ENCODE results near the gene PDXK. TPM values are rescaled to one million over a fixed set of nuclear protein-coding genes. Genes with fewer than 3 reads are reported as not detected.
"Not testable (repeated sequence)": the region's sequence is repeated elsewhere in the genome, so short reads cannot be mapped to it uniquely, and the experiment has no call there.

Gene PDXK
- polyA plus RNA-seq (ENCODE audit: insufficient read length in 3 of 3), result 100 to 1,000 TPM in 1 of 3 donors, 10 to 100 TPM in 2; 67.8 to 104 (median 70.2) TPM
- long read RNA-seq, donor 1, full-length matches to known transcripts, result 4 of 10 reads
- long read RNA-seq, donor 1, partial matches to known transcripts, result 6 of 10 reads
- long read RNA-seq, donor 1, other reads (novel, unspliced or antisense), result 0 of 10 reads
- long read RNA-seq, donor 2, full-length matches to known transcripts, result 11 of 22 reads
- long read RNA-seq, donor 2, partial matches to known transcripts, result 11 of 22 reads
- long read RNA-seq, donor 2, other reads (novel, unspliced or antisense), result 0 of 22 reads
- long read RNA-seq, donor 3, full-length matches to known transcripts, result 27 of 59 reads
- long read RNA-seq, donor 3, partial matches to known transcripts, result 32 of 59 reads
- long read RNA-seq, donor 3, other reads (novel, unspliced or antisense), result 0 of 59 reads
- long read RNA-seq, donor 4, full-length matches to known transcripts, result 11 of 41 reads
- long read RNA-seq, donor 4, partial matches to known transcripts, result 30 of 41 reads
- long read RNA-seq, donor 4, other reads (novel, unspliced or antisense), result 0 of 41 reads
- long read RNA-seq, donor 5, full-length matches to known transcripts, result 35 of 208 reads
- long read RNA-seq, donor 5, partial matches to known transcripts, result 173 of 208 reads
- long read RNA-seq, donor 5, other reads (novel, unspliced or antisense), result 0 of 208 reads
- long read RNA-seq, donor 6, full-length matches to known transcripts, result 7 of 22 reads
- long read RNA-seq, donor 6, partial matches to known transcripts, result 15 of 22 reads
- long read RNA-seq, donor 6, other reads (novel, unspliced or antisense), result 0 of 22 reads
- long read RNA-seq, donor 7, full-length matches to known transcripts, result 14 of 36 reads
- long read RNA-seq, donor 7, partial matches to known transcripts, result 22 of 36 reads
- long read RNA-seq, donor 7, other reads (novel, unspliced or antisense), result 0 of 36 reads
- long read RNA-seq, donor 8, full-length matches to known transcripts, result 20 of 61 reads
- long read RNA-seq, donor 8, partial matches to known transcripts, result 41 of 61 reads
- long read RNA-seq, donor 8, other reads (novel, unspliced or antisense), result 0 of 61 reads
- long read RNA-seq, donor 9, full-length matches to known transcripts, result 16 of 45 reads
- long read RNA-seq, donor 9, partial matches to known transcripts, result 29 of 45 reads
- long read RNA-seq, donor 9, other reads (novel, unspliced or antisense), result 0 of 45 reads
- long read RNA-seq, donor 10, full-length matches to known transcripts, result 13 of 33 reads
- long read RNA-seq, donor 10, partial matches to known transcripts, result 20 of 33 reads
- long read RNA-seq, donor 10, other reads (novel, unspliced or antisense), result 0 of 33 reads
- long read RNA-seq, donor 11, full-length matches to known transcripts, result 14 of 37 reads
- long read RNA-seq, donor 11, partial matches to known transcripts, result 23 of 37 reads
- long read RNA-seq, donor 11, other reads (novel, unspliced or antisense), result 0 of 37 reads
- long read RNA-seq, donor 12, full-length matches to known transcripts, result 7 of 21 reads
- long read RNA-seq, donor 12, partial matches to known transcripts, result 14 of 21 reads
- long read RNA-seq, donor 12, other reads (novel, unspliced or antisense), result 0 of 21 reads
- long read RNA-seq, donor 13, full-length matches to known transcripts, result 42 of 64 reads
- long read RNA-seq, donor 13, partial matches to known transcripts, result 22 of 64 reads
- long read RNA-seq, donor 13, other reads (novel, unspliced or antisense), result 0 of 64 reads
- long read RNA-seq, donor 14, full-length matches to known transcripts, result 15 of 28 reads
- long read RNA-seq, donor 14, partial matches to known transcripts, result 13 of 28 reads
- long read RNA-seq, donor 14, other reads (novel, unspliced or antisense), result 0 of 28 reads
- long read RNA-seq, donor 15, full-length matches to known transcripts, result 6 of 15 reads
- long read RNA-seq, donor 15, partial matches to known transcripts, result 9 of 15 reads
- long read RNA-seq, donor 15, other reads (novel, unspliced or antisense), result 0 of 15 reads
- long read RNA-seq, donor 16, full-length matches to known transcripts, result 47 of 186 reads
- long read RNA-seq, donor 16, partial matches to known transcripts, result 139 of 186 reads
- long read RNA-seq, donor 16, other reads (novel, unspliced or antisense), result 0 of 186 reads

GRCh38 chr21:43718872-43719747 lies at the start of gene PDXK:
Gene PDXK, plus strand, starts transcription at chr21:43719129. Its CDS starts 166 bp downstream, at chr21:43719295.
- peak in 7 of 11 donors; percentile 68 to 84 (median 83) for DNase-seq (ENCODE audit: extremely low read depth in 1 of 11, low read depth in 9 of 11, low spot score in 4 of 11)

DNA sequence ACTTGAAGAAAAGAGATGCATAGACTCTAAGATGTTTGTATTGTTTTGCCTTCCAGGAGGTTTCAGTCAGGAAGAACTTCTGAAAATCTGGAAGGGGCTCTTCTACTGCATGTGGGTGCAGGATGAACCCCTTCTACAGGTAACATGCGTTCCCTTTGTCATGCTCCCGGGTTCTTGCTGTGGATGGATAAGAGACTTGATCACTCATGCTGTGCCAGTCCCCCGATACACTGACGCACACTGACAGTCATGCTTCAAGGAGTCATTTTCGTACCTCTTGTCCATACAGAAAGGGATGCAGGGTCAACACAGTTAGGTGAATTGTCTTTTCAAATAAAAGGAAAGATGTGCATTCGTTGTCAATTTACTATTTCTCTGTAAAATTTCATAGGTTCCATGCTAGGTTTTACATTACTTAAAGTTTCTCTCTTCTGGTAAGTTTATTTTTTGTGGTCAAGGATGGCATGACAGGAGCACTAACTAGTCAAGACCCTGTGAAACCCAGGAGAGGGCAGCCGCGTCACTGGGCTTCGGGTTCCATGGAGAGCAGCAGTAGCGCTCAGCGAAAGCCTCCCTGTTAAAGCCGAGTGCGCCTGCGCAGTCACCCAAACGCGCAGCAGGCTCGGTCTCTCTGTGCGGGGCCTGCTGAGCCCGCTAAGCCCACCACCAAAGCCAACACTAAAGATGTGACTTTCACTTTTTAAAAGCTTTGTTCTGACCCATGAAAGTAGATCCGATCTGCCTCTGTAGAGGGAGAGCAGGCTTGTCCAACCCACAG lies 48.9 kb upstream of the PDXK start:
- DNase-seq (ENCODE audit: extremely low read depth in 1 of 11, low read depth in 9 of 11, low spot score in 4 of 11), result no peak

GRCh38 chr21:43675871-43676270 lies 43.1 kb upstream of the PDXK start:
- DNase-seq (ENCODE audit: extremely low read depth in 1 of 11, low read depth in 9 of 11, low spot score in 4 of 11), result no peak

GRCh38 chr21:43676391-43676790 lies 42.5 kb upstream of the PDXK start:
- no peak for DNase-seq (ENCODE audit: extremely low read depth in 1 of 11, low read depth in 9 of 11, low spot score in 4 of 11)

DNA sequence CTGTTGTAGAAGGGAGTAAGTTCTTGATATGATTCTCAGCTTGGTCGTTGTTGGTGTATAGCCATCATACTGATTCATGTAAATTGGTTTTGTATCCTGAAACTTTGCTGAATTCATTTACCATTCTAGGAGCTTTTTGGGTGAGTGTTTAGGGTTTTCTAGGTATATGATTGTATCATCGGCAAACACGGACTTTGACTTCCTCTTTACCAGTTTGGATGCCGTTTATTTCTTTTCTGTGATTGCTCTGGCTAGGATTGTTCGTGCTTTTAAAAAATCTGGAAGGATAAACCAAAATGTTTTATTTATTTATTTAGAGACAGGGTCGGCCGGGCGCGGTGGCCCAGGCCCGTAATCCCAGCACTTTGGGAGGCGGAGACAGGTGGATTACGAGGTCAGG lies 39.0 kb upstream of the PDXK start:
- no peak for DNase-seq (ENCODE audit: extremely low read depth in 1 of 11, low read depth in 9 of 11, low spot score in 4 of 11)

GRCh38 chr21:43680421-43680820 lies 38.5 kb upstream of the PDXK start:
- not testable (repeated sequence) for DNase-seq (ENCODE audit: extremely low read depth in 1 of 11, low read depth in 9 of 11, low spot score in 4 of 11)

DNA sequence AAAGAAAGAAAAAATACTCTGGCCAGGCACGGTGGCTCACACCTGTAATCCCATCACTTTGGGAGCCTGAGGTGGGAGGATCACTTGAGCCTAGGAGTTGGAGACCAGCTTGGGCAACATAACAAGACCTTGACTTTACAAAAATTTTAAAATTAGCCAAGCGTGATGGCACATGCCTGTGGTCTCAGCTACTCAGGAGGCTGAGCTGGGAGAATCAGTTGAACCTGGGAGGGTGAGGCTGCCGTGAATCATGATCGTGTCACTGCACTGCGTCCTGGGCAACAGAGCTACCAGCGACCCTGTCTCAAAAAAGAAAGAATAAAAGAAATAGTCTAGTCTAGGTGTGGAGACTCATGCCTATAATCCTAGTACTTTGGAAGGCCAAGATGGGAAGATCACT lies 37.3 kb upstream of the PDXK start:
- DNase-seq (ENCODE audit: extremely low read depth in 1 of 11, low read depth in 9 of 11, low spot score in 4 of 11), result no peak

- no peak for DNase-seq (ENCODE audit: extremely low read depth in 1 of 11, low read depth in 9 of 11, low spot score in 4 of 11)
These were observed 34.5 kb upstream of the PDXK start for GRCh38 chr21:43684424-43684823.

GRCh38 chr21:43686811-43687565 lies 31.9 kb upstream of the PDXK start:
- no peak for DNase-seq (ENCODE audit: extremely low read depth in 1 of 11, low read depth in 9 of 11, low spot score in 4 of 11)

GRCh38 chr21:43687566-43688399 lies 31.1 kb upstream of the PDXK start:
- no peak for DNase-seq (ENCODE audit: extremely low read depth in 1 of 11, low read depth in 9 of 11, low spot score in 4 of 11)

DNA sequence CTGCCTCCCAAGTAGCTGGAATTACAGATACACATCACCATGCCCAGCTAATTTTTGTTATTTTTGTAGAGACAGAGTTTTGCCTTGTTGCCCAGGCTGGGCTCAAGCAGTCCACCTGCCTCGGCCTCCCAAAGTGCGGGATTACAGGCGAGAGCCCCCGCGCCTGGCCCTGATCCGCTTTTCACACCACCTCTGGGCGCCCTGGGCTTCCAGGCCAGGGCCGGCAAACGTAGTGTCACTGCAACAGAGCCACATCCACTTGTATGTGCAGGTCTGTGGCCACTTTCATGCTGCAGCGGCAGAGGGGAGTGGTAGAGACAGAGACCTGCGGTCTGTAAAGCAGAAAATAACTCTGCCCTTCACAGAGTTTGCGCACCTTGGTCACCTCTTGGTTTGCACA lies 30.0 kb upstream of the PDXK start:
- DNase-seq (ENCODE audit: extremely low read depth in 1 of 11, low read depth in 9 of 11, low spot score in 4 of 11), result no peak

GRCh38 chr21:43689556-43690337 lies 29.2 kb upstream of the PDXK start:
- DNase-seq (ENCODE audit: extremely low read depth in 1 of 11, low read depth in 9 of 11, low spot score in 4 of 11), result no peak

GRCh38 chr21:43690346-43690745 lies 28.6 kb upstream of the PDXK start:
- no peak for DNase-seq (ENCODE audit: extremely low read depth in 1 of 11, low read depth in 9 of 11, low spot score in 4 of 11)
